Hepatocyte (in vitro differentiated cells): Measurements from ENCODE around the gene HS3ST5. TPM values are rescaled to one million over a fixed set of nuclear protein-coding genes. Genes with fewer than 3 reads are reported as not detected.

ENCODE experiments used
- DNase-seq: peaks from one replicate; pipeline ENCODE4 v3.0.0-alpha.2; 2016; ENCODE audit warnings: low spot score
- H2AFZ ChIP-seq: fragments of 200-600 bp; sonication (generic); 2 replicates; pipeline ENCODE4 v1.6.0; 2016; ENCODE audit warnings: antibody characterized with exemption, mild to moderate bottlenecking
- H3K27ac ChIP-seq: fragments of 200-600 bp; sonication (generic); 2 replicates; pipeline ENCODE4 v1.5.1; 2016; ENCODE audit warnings: mild to moderate bottlenecking
- H3K27me3 ChIP-seq: fragments of 200-600 bp; sonication (generic); 2 replicates; pipeline ENCODE4 v1.6.1; 2016
- H3K36me3 ChIP-seq: fragments of 200-600 bp; sonication (generic); replicated peaks from 2 replicates; pipeline ENCODE4 v1.5.1; 2016; ENCODE audit warnings: low read depth; ENCODE audit not compliant: insufficient read depth
- H3K4me1 ChIP-seq: fragments of 200-600 bp; sonication (generic); 2 replicates; pipeline ENCODE4 v1.5.1; 2016; ENCODE audit warnings: mild to moderate bottlenecking, moderate library complexity; ENCODE audit not compliant: insufficient read depth
- H3K4me2 ChIP-seq: fragments of 200-600 bp; sonication (generic); 2 replicates; pipeline ENCODE4 v1.6.0; 2016
- H3K4me3 ChIP-seq: fragments of 200-600 bp; sonication (generic); 2 replicates; pipeline ENCODE4 v1.5.1; 2016; ENCODE audit warnings: mild to moderate bottlenecking
- H3K79me2 ChIP-seq: fragments of 200-600 bp; sonication (generic); 2 replicates; pipeline ENCODE4 v1.6.0; 2017; ENCODE audit warnings: mild to moderate bottlenecking
- H3K9me2 ChIP-seq: fragments of 200-600 bp; sonication (generic); replicated peaks from 2 replicates; pipeline ENCODE4 v1.6.0; 2017; ENCODE audit warnings: mild to moderate bottlenecking; ENCODE audit not compliant: insufficient read depth
- H3K9me3 ChIP-seq: fragments of 200-600 bp; sonication (generic); 2 replicates; pipeline ENCODE4 v1.5.1; 2016; ENCODE audit warnings: low read depth, mild to moderate bottlenecking
- H4K20me1 ChIP-seq: fragments of 200-600 bp; sonication (generic); 2 replicates; pipeline ENCODE4 v1.6.0; 2016; ENCODE audit warnings: mild to moderate bottlenecking; ENCODE audit not compliant: insufficient read depth, poor library complexity, severe bottlenecking
- EZH2 ChIP-seq: fragments of 200-600 bp; sonication (generic); IDR thresholded peaks from 2 replicates; pipeline ENCODE4 v1.6.1; 2016; ENCODE audit warnings: antibody characterized with exemption, mild to moderate bottlenecking, borderline replicate concordance
- EZH2phosphoT487 ChIP-seq: fragments of 200-600 bp; sonication (generic); IDR thresholded peaks from one replicate; pipeline ENCODE4 v1.6.1; 2018; ENCODE audit warnings: antibody characterized with exemption, mild to moderate bottlenecking, low read depth, moderate library complexity; ENCODE audit not compliant: unreplicated experiment, severe bottlenecking
- WGBS: methylation state at CpG from one replicate; pipeline ENCODE4 v1.1.6; 2016; ENCODE audit warnings: low lambda C conversion rate; ENCODE audit errors: missing lambda C conversion rate; 5-methylcytosine and 5-hydroxymethylcytosine counted together
- polyA plus RNA-seq: library from polyadenylated mRNA; unstranded; fragments of >200 nt; fragmentation: Nextera tagmentation; extraction: Ambion mirVana; gene quantifications from 2 replicates; pipeline ENCODE4 v1.2.1, GENCODE V29; 2016
- total RNA-seq: library from RNA; depleted of rRNA; stranded (reverse); fragments of >200 nt; gene quantifications from 2 replicates; pipeline ENCODE4 v1.2.3, GENCODE V29; 2014
- TF ChIP-seq, protein P1 (sequence below): fragments of 200-600 bp; sonication (generic); IDR thresholded peaks from 2 replicates; pipeline ENCODE4 v1.5.1; 2016; ENCODE audit warnings: antibody characterized with exemption, mild to moderate bottlenecking; ENCODE audit not compliant: poor library complexity

HS3ST5 gene
- total and polyA plus RNA-seq, 2 experiments from 2014 or later = 0.73 to 1.4 TPM

GRCh38 chr6:114068771-114069170, 274.1 kb downstream of the HS3ST5 start:
- H3K36me3 ChIP-seq = no peaks in the 10 kb centered on the region
- H3K27ac ChIP-seq = no peak overlapping the region
- no peaks in the 10 kb centered on the region for H3K27me3 ChIP-seq
- no peaks in the 10 kb centered on the region for H3K79me2 ChIP-seq
- 73% methylated on average over 3 of the region's 3 CpGs for WGBS
- no peak overlapping the region for H3K4me2 ChIP-seq
- H3K4me1 ChIP-seq = no peaks in the 10 kb centered on the region
- no peak overlapping the region for H3K4me3 ChIP-seq
- no peak overlapping the region for H2AFZ ChIP-seq
- H4K20me1 ChIP-seq = no peaks in the 10 kb centered on the region
- no peaks in the 10 kb centered on the region for H3K9me2 ChIP-seq
- DNase-seq = no peak
- no peaks in the 10 kb centered on the region for H3K9me3 ChIP-seq
- TF ChIP-seq EZH2phosphoT487 (no peak), EZH2 (no peak)
- TF ChIP-seq, protein P1, sequence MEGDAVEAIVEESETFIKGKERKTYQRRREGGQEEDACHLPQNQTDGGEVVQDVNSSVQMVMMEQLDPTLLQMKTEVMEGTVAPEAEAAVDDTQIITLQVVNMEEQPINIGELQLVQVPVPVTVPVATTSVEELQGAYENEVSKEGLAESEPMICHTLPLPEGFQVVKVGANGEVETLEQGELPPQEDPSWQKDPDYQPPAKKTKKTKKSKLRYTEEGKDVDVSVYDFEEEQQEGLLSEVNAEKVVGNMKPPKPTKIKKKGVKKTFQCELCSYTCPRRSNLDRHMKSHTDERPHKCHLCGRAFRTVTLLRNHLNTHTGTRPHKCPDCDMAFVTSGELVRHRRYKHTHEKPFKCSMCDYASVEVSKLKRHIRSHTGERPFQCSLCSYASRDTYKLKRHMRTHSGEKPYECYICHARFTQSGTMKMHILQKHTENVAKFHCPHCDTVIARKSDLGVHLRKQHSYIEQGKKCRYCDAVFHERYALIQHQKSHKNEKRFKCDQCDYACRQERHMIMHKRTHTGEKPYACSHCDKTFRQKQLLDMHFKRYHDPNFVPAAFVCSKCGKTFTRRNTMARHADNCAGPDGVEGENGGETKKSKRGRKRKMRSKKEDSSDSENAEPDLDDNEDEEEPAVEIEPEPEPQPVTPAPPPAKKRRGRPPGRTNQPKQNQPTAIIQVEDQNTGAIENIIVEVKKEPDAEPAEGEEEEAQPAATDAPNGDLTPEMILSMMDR = no peak

DNA sequence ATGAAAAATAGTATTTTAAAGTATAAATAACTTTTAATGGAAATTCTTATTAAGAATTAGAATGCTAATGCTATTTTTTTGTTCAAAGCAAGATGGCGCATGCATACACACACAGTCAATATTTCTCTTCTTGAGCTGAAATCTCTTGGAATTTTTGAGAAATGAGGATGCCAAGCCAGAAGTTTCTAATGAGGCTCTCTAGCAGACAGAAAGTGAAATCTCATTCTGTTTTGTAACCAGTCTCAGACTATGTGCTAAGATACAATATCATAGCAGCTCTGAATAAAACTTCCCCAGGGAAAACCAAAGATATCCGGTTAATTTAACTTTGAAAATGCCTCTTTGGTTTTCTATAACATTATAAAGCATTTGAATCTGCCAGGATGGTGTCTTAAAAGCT, 274.7 kb downstream of the HS3ST5 start:
- DNase-seq = no peak
- Histone ChIP-seq H3K27ac (no peak overlapping the region), H3K79me2 (no peaks in the 10 kb centered on the region), H3K4me3 (no peak overlapping the region), H3K9me2 (no peaks in the 10 kb centered on the region), H4K20me1 (no peaks in the 10 kb centered on the region), H3K27me3 (no peaks in the 10 kb centered on the region), H3K36me3 (no peaks in the 10 kb centered on the region), H3K9me3 (no peaks in the 10 kb centered on the region), H3K4me2 (no peak overlapping the region), H3K4me1 (no peaks in the 10 kb centered on the region), H2AFZ (no peak overlapping the region)
- 96% methylated on average over 2 of the region's 2 CpGs for WGBS
- TF ChIP-seq EZH2phosphoT487 (no peak), EZH2 (no peak)
- TF ChIP-seq, protein P1 = no peak

DNA sequence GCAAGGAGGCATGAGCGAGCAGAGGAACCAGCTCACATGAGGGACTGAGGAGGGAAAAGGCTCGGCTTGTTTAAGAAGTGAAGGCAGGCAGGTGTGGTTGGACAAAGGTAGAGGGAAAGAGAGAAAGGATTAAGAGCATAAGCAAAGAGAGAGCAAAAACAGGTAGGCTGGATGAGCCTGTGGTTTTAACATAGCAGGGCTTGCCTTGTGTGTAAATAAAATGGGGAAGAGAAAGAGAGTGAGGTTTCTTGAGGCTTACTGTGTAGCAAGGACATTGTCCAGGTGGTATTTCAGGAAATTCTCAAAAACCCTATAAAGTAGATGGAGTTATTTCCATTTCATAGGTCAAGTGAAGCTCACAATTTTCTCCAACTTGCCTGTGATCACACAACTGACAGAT, 278.0 kb downstream of the HS3ST5 start:
- no peaks in the 10 kb centered on the region for H3K4me1 ChIP-seq

More for the DNA sequence above, 278.0 kb downstream of the HS3ST5 start:
- no peak overlapping the region for H3K27ac ChIP-seq
- DNase-seq = no peak
- H3K27me3 ChIP-seq = no peaks in the 10 kb centered on the region
- no peak for TF ChIP-seq EZH2phosphoT487
- TF ChIP-seq, protein P1 = no peak
- H3K36me3 ChIP-seq = no peaks in the 10 kb centered on the region
- no peaks in the 10 kb centered on the region for H3K9me2 ChIP-seq
- no peaks in the 10 kb centered on the region for H4K20me1 ChIP-seq
- H3K9me3 ChIP-seq = no peaks in the 10 kb centered on the region
- no peak overlapping the region for H3K4me2 ChIP-seq
- H3K79me2 ChIP-seq = no peaks in the 10 kb centered on the region
- WGBS = 89% methylated on average over 2 of the region's 2 CpGs
- H2AFZ ChIP-seq = no peak overlapping the region
- H3K4me3 ChIP-seq = no peak overlapping the region
